Subcutaneous abdominal adipose tissue (tissue), 5 donors: Measurements from ENCODE around the gene ARL10.

ENCODE experiments used
- H3K27ac ChIP-seq: one replicate; pipeline ENCODE4 v1.7.0; 2013; ENCODE audit warnings: low read depth, mild to moderate bottlenecking, inconsistent platforms, low read length, moderate library complexity
- H3K27me3 ChIP-seq, 5 donors: one replicate each; pipeline ENCODE4 v1.7.0; 2013; ENCODE audit warnings: low read length in 5 of 5, inconsistent platforms in 1 of 5; ENCODE audit not compliant: control insufficient read depth in 5 of 5, insufficient read depth in 4 of 5
- H3K36me3 ChIP-seq, 5 donors: one replicate each; pipeline ENCODE4 v1.7.0; 2013; ENCODE audit warnings: low read length in 5 of 5; ENCODE audit not compliant: control insufficient read depth in 5 of 5, insufficient read depth in 5 of 5
- H3K4me1 ChIP-seq, 5 donors: one replicate each; pipeline ENCODE4 v1.7.0; 2013; ENCODE audit warnings: low read length in 5 of 5, mild to moderate bottlenecking in 3 of 5, moderate library complexity in 1 of 5; ENCODE audit not compliant: control insufficient read depth in 5 of 5, insufficient read depth in 5 of 5
- H3K4me3 ChIP-seq, 5 donors: one replicate each; pipeline ENCODE4 v1.7.0; 2013; ENCODE audit warnings: low read length in 5 of 5, low read depth in 1 of 5
- H3K9ac ChIP-seq, 5 donors: one replicate each; pipeline ENCODE4 v1.7.0; 2013; ENCODE audit warnings: low read length in 5 of 5, mild to moderate bottlenecking in 4 of 5, moderate library complexity in 3 of 5
- H3K9me3 ChIP-seq, 5 donors: one replicate each; pipeline ENCODE4 v1.7.0; 2013; ENCODE audit warnings: low read length in 5 of 5; ENCODE audit not compliant: control insufficient read depth in 5 of 5
- donor health status: healthy.
- donor health status: healthy.
- donor health status: healthy.
- donor health status: healthy.
- donor health status: healthy.

Gene ARL10

GRCh38 chr5:176381979-176382378 lies 16.7 kb downstream of the ARL10 start:
- Histone ChIP-seq H3K27ac (no peak overlapping the region), H3K27me3 (no peaks in the 10 kb centered on the region), H3K9ac (no peak overlapping the region), H3K4me1 (peaks cover 3 to 24% (median 13%) of the 10 kb centered on the region in 5 donors), H3K9me3 (no peaks in the 10 kb centered on the region), H3K36me3 (peaks cover 2 to 38% (median 34%) of the 10 kb centered on the region in 5 donors), H3K4me3 (no peak overlapping the region)

DNA sequence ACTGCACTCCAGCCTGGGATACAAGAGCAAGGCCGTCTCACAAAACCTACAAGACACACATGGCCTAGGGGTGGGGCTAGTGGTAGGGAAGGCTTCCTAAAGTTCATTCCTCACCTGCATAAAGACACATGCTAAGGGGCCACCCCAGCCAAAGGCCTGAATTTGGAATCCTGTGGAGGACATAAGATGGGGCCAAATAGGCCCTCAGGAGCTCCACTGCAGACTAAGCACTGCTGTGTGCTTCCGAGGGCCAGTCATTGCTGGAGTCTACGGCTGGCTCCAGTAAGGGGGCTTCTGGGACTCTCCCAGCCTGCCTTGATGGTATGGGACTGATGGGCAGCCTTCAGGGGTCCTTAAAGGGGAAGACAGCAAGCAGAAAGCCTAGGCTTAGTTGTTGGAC lies 17.4 kb downstream of the ARL10 start:
- Histone ChIP-seq H3K27me3 (no peaks in the 10 kb centered on the region), H3K9me3 (no peaks in the 10 kb centered on the region), H3K36me3 (peaks cover 2 to 38% (median 34%) of the 10 kb centered on the region in 5 donors), H3K4me1 (peaks cover 3 to 31% (median 20%) of the 10 kb centered on the region in 5 donors), H3K27ac (no peak overlapping the region), H3K9ac (no peak overlapping the region), H3K4me3 (no peak overlapping the region)

DNA sequence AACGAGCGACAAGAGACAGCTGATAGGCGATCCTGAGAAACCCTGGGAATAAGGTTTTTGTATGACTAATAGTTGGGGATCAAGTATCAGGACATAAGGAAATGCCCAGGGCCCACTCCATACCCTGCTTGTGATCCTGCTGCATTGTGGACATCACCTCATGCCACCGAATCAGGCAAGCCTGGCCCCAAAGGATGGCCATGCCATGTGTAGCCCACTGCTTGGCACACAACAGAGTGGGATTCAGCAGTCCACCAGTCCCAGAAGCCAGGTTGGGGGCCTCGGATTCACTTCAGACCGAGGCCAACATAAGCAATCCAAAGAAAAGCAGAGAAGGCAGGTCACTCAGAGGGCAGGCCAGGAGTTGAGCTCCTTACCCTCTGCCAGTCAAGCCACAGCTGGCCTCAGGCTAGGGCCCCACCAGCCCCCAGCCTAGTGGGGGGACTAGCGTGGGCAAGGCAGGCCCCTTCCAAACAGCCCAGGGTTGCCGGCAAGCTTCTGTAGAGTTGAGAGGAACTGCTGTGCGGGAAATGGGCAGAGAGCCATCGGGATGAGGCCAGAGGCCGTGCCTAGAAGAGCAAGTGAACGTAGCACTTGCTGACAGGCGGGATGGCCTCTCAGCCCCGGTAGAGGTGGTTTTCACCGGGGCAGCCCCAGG lies 18.1 kb downstream of the ARL10 start:
- Histone ChIP-seq H3K4me1 (peaks cover 3 to 37% (median 26%) of the 10 kb centered on the region in 5 donors), H3K36me3 (peaks cover 2 to 38% (median 34%) of the 10 kb centered on the region in 5 donors), H3K27ac (no peak overlapping the region), H3K9ac (no peak overlapping the region), H3K9me3 (no peaks in the 10 kb centered on the region), H3K4me3 (no peak overlapping the region), H3K27me3 (no peaks in the 10 kb centered on the region)

DNA sequence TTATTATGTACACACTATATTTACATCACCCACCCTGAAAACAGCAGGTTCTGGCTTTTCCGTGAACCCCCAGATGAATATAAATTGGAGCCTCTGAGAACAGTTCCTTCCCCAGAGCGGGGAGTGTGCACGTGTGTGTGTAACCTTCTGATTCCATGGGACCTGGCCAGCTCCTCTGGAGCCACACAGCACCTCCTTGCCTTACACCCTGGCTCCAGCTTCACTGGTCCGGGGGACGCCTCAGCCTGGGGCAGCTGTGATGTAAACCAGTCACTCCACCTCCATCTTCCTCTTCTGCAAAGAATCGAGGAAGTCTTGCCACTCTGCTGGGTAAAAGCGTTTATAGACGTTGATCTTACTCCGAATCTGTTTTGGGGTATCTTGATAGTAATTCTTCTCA lies 18.7 kb downstream of the ARL10 start:
- H3K27ac ChIP-seq = no peak overlapping the region
- H3K36me3 ChIP-seq = peaks cover 2 to 38% (median 34%) of the 10 kb centered on the region in 5 donors
- no peak overlapping the region for H3K4me3 ChIP-seq
- no peak overlapping the region for H3K9ac ChIP-seq
- H3K9me3 ChIP-seq = no peaks in the 10 kb centered on the region
- no peaks in the 10 kb centered on the region for H3K27me3 ChIP-seq
- H3K4me1 ChIP-seq = peaks cover 5 to 37% (median 27%) of the 10 kb centered on the region in 5 donors

DNA sequence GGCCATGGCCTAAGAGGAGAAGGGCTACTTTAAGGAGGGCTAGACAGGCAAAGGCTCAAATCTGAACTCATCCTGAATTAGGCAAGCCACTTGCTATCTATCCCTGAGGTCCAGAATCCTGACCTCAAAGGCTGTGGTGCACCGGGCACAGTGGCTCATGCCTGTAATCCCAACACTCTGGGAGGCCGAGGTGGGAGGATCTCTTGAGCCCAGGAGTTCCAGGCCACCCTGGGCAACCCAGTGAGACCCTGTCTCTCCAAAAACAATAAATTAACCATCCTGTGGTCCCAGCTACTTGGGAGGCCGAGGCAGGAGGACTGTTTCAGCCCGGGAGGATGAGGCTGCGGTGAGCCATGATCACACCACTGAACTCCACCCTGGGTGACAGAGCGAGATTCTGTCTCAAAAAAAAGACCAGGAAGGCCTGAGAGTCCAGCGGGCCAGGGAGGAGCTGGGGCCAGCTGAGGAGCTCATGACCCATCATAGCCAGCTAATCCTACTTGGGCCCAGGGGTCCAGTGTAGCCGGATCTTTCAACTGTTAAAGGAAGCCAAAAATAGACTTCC lies 19.2 kb downstream of the ARL10 start:
- Histone ChIP-seq H3K4me1 (peaks cover 5 to 42% (median 31%) of the 10 kb centered on the region in 5 donors), H3K36me3 (peaks cover 2 to 38% (median 34%) of the 10 kb centered on the region in 5 donors), H3K4me3 (no peak overlapping the region), H3K9me3 (no peaks in the 10 kb centered on the region), H3K9ac (peak overlapping the region in 1 of 5 donors; percentile 14), H3K27ac (no peak overlapping the region), H3K27me3 (no peaks in the 10 kb centered on the region)

GRCh38 chr5:176384991-176385390 lies 19.7 kb downstream of the ARL10 start:
- Histone ChIP-seq H3K4me1 (peaks cover 5 to 46% (median 34%) of the 10 kb centered on the region in 5 donors), H3K27me3 (no peaks in the 10 kb centered on the region), H3K36me3 (peaks cover 2 to 38% (median 34%) of the 10 kb centered on the region in 5 donors), H3K9me3 (no peaks in the 10 kb centered on the region), H3K9ac (peak overlapping the region in 1 of 5 donors; percentile 14), H3K27ac (no peak overlapping the region), H3K4me3 (no peak overlapping the region)

GRCh38 chr5:176386491-176386890 lies 21.2 kb downstream of the ARL10 start:
- no peak overlapping the region for H3K27ac ChIP-seq
- H3K27me3 ChIP-seq = no peaks in the 10 kb centered on the region
- H3K4me3 ChIP-seq = no peak overlapping the region
- H3K36me3 ChIP-seq = peaks cover 2 to 48% (median 39%) of the 10 kb centered on the region in 5 donors
- peaks cover 5 to 40% (median 27%) of the 10 kb centered on the region in 5 donors for H3K4me1 ChIP-seq
- no peak overlapping the region for H3K9ac ChIP-seq
- no peaks in the 10 kb centered on the region for H3K9me3 ChIP-seq

GRCh38 chr5:176387384-176387925 lies 22.2 kb downstream of the ARL10 start:
- Histone ChIP-seq H3K27me3 (no peaks in the 10 kb centered on the region), H3K4me3 (peak overlapping the region; percentile 84 to 96 (median 93)), H3K9ac (peak overlapping the region; percentile 82 to 96 (median 89)), H3K4me1 (peaks cover 1 to 30% (median 21%) of the 10 kb centered on the region in 5 donors), H3K36me3 (peaks cover 2 to 51% (median 43%) of the 10 kb centered on the region in 5 donors), H3K9me3 (no peaks in the 10 kb centered on the region), H3K27ac (no peak overlapping the region)

GRCh38 chr5:176388003-176388443 lies 22.7 kb downstream of the ARL10 start:
- H3K36me3 ChIP-seq = peaks cover 2 to 51% (median 45%) of the 10 kb centered on the region in 5 donors
- no peaks in the 10 kb centered on the region for H3K9me3 ChIP-seq
- no peaks in the 10 kb centered on the region for H3K27me3 ChIP-seq
- peak overlapping the region; percentile 94 for H3K27ac ChIP-seq
- peaks cover 1 to 30% (median 21%) of the 10 kb centered on the region in 5 donors for H3K4me1 ChIP-seq
- H3K9ac ChIP-seq = peak overlapping the region; percentile 82 to 96 (median 89)
- H3K4me3 ChIP-seq = peak overlapping the region; percentile 84 to 96 (median 93)
